Left ventricle myocardium inferior (tissue), 1 donor: ENCODE data around the gene LDLRAD4. TPM values are rescaled to one million over a fixed set of nuclear protein-coding genes. Genes with fewer than 3 reads are reported as not detected.

Experiments
- DNase-seq: peaks from one replicate; pipeline ENCODE4 v3.0.0-alpha.2; 2020
- H3K27ac ChIP-seq: fragments of 200-600 bp; replicated peaks from 2 replicates; pipeline ENCODE4 v1.8.0; 2021
- H3K27me3 ChIP-seq: fragments of 200-600 bp; 2 replicates; pipeline ENCODE4 v1.8.0; 2021; ENCODE audit warnings: low read depth
- H3K36me3 ChIP-seq: fragments of 200-600 bp; 2 replicates; pipeline ENCODE4 v1.8.0; 2021
- H3K4me1 ChIP-seq: fragments of 200-600 bp; 2 replicates; pipeline ENCODE4 v1.8.0; 2021
- H3K4me3 ChIP-seq: fragments of 200-600 bp; 2 replicates; pipeline ENCODE4 v1.8.0; 2021; ENCODE audit warnings: mild to moderate bottlenecking, moderate library complexity
- H3K9me3 ChIP-seq: fragments of 200-600 bp; replicated peaks from 2 replicates; pipeline ENCODE4 v1.8.0; 2021
- CTCF ChIP-seq: fragments of 200-600 bp; IDR thresholded peaks from 2 replicates; pipeline ENCODE4 v1.8.0; 2021; ENCODE audit warnings: antibody characterized with exemption, mild to moderate bottlenecking, borderline replicate concordance
- intact Hi-C: fragments of 100-400 bp; cut with micrococcal nuclease; formaldehyde crosslinking; loops from one replicate; pipeline ENCODE4 v1.11.0; 2022
- total RNA-seq: library from RNA; stranded (reverse); fragmentation: NEBNext Ultra II Directional; extraction: Animal tissue kit (Norgen Biotek cat#: 25700); gene quantifications from one replicate; pipeline ENCODE4 v1.2.1, GENCODE V29; 2021
- donor health status: DM: no; HTN: yes; CAD: no; lungs with severe emphysema.

The LDLRAD4 gene
- total RNA-seq, 1 donor from 2014 or later: 43.3 TPM

DNA sequence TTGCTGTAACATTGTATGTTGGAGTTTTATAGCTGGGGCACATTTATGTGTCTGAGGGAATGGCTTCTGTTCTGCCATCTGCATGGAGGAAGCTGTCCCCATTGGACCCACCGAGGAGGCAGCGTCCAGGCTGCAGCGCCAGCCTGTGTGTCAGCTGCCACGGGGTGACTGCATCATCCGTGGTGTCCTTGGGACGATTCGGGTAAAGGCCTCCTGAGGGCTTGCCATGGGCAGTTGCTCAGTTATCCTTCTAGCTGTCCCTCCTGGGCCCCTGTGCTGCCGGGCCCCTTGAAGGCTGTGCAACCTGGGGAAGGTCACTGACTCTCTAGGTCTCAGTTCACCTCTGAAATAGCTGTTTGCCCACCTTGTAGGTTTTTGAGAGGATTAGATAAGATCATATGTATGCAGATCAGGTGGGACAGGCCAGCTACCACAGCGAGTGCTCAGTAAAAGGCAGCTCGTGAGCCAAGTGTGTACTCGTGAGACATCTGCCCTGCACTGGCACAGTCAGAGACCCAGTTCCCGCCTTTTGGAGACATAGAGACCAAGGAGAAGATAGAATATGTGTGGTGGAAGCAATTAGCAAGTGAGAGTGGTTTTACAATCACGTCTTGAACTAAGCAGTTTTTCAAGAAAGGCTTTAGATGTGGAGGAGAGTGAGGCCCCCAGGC is 10.6 kb downstream of the LDLRAD4 start:
- TF ChIP-seq CTCF: no peak
- Histone ChIP-seq H3K36me3 (no peaks in the 10 kb centered on the region), H3K4me1 (peaks cover 54% of the 10 kb centered on the region), H3K9me3 (no peaks in the 10 kb centered on the region), H3K4me3 (no peak overlapping the region), H3K27ac (peak overlapping the region; percentile 4), H3K27me3 (no peaks in the 10 kb centered on the region)
- no peak for DNase-seq
- intact Hi-C loops: loop anchor here (10.0 kb wide), 1 partner anchor 46 kb away; no protein-coding TSS in a partner anchor

GRCh38 chr18:13231151-13231550 is 12.6 kb downstream of the LDLRAD4 start:
- intact Hi-C loops: no loop called here
- Histone ChIP-seq H3K27me3 (no peaks in the 10 kb centered on the region), H3K36me3 (no peaks in the 10 kb centered on the region), H3K4me1 (peaks cover 52% of the 10 kb centered on the region), H3K27ac (no peak overlapping the region), H3K9me3 (no peaks in the 10 kb centered on the region), H3K4me3 (no peak overlapping the region)
- no peak for TF ChIP-seq CTCF
- no peak for DNase-seq

- H3K9me3 ChIP-seq: no peaks in the 10 kb centered on the region
- no peaks in the 10 kb centered on the region for H3K27me3 ChIP-seq
- no peaks in the 10 kb centered on the region for H3K36me3 ChIP-seq
- intact Hi-C loops: no loop called here
- DNase-seq: peak; percentile 56
- peak overlapping the region; percentile 4 for H3K27ac ChIP-seq
- H3K4me1 ChIP-seq: peaks cover 63% of the 10 kb centered on the region
- no peak for TF ChIP-seq CTCF
- H3K4me3 ChIP-seq: peak overlapping the region; percentile 7
Measured at GRCh38 chr18:13232086-13232917, 13.7 kb downstream of the LDLRAD4 start.

DNA sequence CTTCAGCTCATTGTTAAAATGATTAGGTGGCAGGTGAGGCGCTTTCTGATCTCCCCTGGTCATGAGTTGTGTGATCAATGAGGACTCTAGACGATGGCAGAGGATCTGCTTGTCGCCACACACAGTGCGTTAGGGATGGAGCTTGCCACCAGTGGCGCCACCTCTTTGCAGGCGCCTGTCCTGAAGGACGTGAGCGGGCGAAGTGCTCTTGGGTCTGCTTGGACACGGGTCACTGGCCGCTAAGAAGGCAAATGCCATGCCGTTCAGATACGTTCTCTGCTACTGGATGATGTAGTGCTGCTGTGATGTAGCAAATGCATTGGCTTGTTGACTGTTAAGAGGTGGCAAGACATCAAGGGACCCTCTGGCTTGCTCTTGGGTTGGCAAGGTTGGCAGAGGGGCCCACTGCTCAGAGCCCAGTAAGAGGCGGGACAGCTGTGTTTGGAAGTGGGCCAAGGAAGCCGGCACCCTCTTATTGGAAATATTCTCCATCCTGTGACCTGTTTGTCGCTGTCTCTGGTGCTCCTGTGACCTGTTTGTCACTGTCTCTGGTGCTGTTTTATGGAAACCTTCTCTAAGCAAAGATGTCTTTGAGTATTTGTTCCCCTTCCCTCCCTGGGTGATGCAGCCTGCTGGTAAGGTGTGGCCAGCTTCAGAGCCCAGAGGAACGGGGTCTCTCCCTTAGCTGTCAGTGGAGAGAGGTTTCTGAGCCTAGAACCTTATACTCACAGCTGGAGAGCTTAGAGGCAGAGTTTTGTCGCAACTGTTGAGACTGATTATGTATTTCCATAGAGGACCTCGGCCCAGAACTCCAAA is 14.6 kb downstream of the LDLRAD4 start:
- Histone ChIP-seq H3K4me1 (peaks cover 60% of the 10 kb centered on the region), H3K27me3 (no peaks in the 10 kb centered on the region), H3K36me3 (no peaks in the 10 kb centered on the region), H3K4me3 (peak overlapping the region; percentile 7), H3K9me3 (no peaks in the 10 kb centered on the region), H3K27ac (peak overlapping the region; percentile 4)
- no peak for DNase-seq
- intact Hi-C loops: no loop called here
- TF ChIP-seq CTCF: no peak
